OCI-LY3 (cell line): ENCODE data around the gene KIF22.
A peak's percentile ranks its signal among the peaks of the same experiment; 100 is the strongest.

Experiments
- H2AFZ ChIP-seq: fragments of 200-600, 300-600 bp; shearing (Covaris generic); 2 replicates; pipeline ENCODE4 v1.6.0; 2014; ENCODE audit warnings: antibody characterized with exemption, low read depth, low read length
- H3K27ac ChIP-seq: fragments of 200-600, 300-600 bp; sonication (generic); 2 replicates; pipeline ENCODE4 v1.5.1; 2014; ENCODE audit warnings: mild to moderate bottlenecking, low read length, moderate library complexity, mixed read lengths
- H3K27me3 ChIP-seq: fragments of 200-600, 300-600 bp; sonication (generic); 2 replicates; pipeline ENCODE4 v1.6.1; 2014; ENCODE audit warnings: low read depth, low read length, mixed read lengths
- H3K36me3 ChIP-seq: fragments of 200-600, 300-600 bp; sonication (generic); replicated peaks from 2 replicates; pipeline ENCODE3; 2014; ENCODE audit warnings: low read depth, low read length, mixed read lengths
- H3K4me1 ChIP-seq: fragments of 300-600, 200-600 bp; sonication (generic); 2 replicates; pipeline ENCODE4 v1.6.1; 2014; ENCODE audit warnings: low read length, mixed read lengths
- H3K4me2 ChIP-seq: fragments of 200-600, 300-600 bp; sonication (generic); 2 replicates; pipeline ENCODE4 v1.6.1; 2014; ENCODE audit warnings: low read length, mixed read lengths
- H3K4me3 ChIP-seq: fragments of 300-600, 200-600 bp; sonication (generic); 2 replicates; pipeline ENCODE4 v1.5.1; 2014; ENCODE audit warnings: antibody characterized with exemption, mild to moderate bottlenecking, low read length, moderate library complexity
- H3K79me2 ChIP-seq: fragments of 300-600, 200-600 bp; shearing (Covaris generic); 2 replicates; pipeline ENCODE4 v1.6.1; 2014; ENCODE audit warnings: mild to moderate bottlenecking, low read length, mixed read lengths
- H3K9ac ChIP-seq: fragments of 300-600, 200-600 bp; shearing (Covaris generic); 2 replicates; pipeline ENCODE4 v1.6.0; 2014; ENCODE audit warnings: mild to moderate bottlenecking, low read length, moderate library complexity
- H3K9me3 ChIP-seq: fragments of 200-600, 300-600 bp; shearing (Covaris generic); 2 replicates; pipeline ENCODE4 v1.6.1; 2014; ENCODE audit warnings: low read length, mixed read lengths; ENCODE audit not compliant: insufficient read depth
- H4K20me1 ChIP-seq: fragments of 200-600, 300-600 bp; sonication (generic); 2 replicates; pipeline ENCODE4 v1.6.1; 2016; ENCODE audit warnings: low read length, mixed read lengths; ENCODE audit not compliant: insufficient read depth
- CTCF ChIP-seq: fragments of 200-600, 300-600 bp; sonication (generic); IDR thresholded peaks from 2 replicates; pipeline ENCODE4 v1.5.1; 2014; ENCODE audit warnings: antibody characterized with exemption, low read length, low read depth
- EZH2phosphoT487 ChIP-seq: fragments of 200-600 bp; shearing (Covaris generic); IDR thresholded peaks from 2 replicates; pipeline ENCODE4 v1.6.1; 2018; ENCODE audit warnings: antibody characterized with exemption, mixed run types, low read depth

KIF22 gene

GRCh38 chr16:29807426-29808218, 17.1 kb downstream of the KIF22 start:
- Histone ChIP-seq H3K4me3 (peak overlapping the region; percentile 84), H3K36me3 (peaks cover 52% of the 10 kb centered on the region), H2AFZ (no peak overlapping the region), H3K4me2 (peak overlapping the region; percentile 97), H3K9me3 (no peaks in the 10 kb centered on the region), H3K9ac (peak overlapping the region; percentile 98), H3K27me3 (no peaks in the 10 kb centered on the region), H3K27ac (peak overlapping the region; percentile 70), H3K79me2 (peaks cover 28% of the 10 kb centered on the region), H3K4me1 (peaks cover 64% of the 10 kb centered on the region), H4K20me1 (peaks cover 25% of the 10 kb centered on the region)
- TF ChIP-seq EZH2phosphoT487 (no peak), CTCF (peak; percentile 45)

- H2AFZ ChIP-seq, result no peak overlapping the region
- peak overlapping the region; percentile 84 for H3K4me3 ChIP-seq
- H3K36me3 ChIP-seq, result peaks cover 45% of the 10 kb centered on the region
- peaks cover 28% of the 10 kb centered on the region for H3K79me2 ChIP-seq
- H3K9me3 ChIP-seq, result no peaks in the 10 kb centered on the region
- peaks cover 25% of the 10 kb centered on the region for H4K20me1 ChIP-seq
- peak overlapping the region; percentile 97 for H3K4me2 ChIP-seq
- H3K27me3 ChIP-seq, result no peaks in the 10 kb centered on the region
- TF ChIP-seq CTCF (no peak), EZH2phosphoT487 (no peak)
- peaks cover 60% of the 10 kb centered on the region for H3K4me1 ChIP-seq
- peak overlapping the region; percentile 70 for H3K27ac ChIP-seq
- H3K9ac ChIP-seq, result peak overlapping the region; percentile 98
These were observed 17.8 kb downstream of the KIF22 start for GRCh38 chr16:29808219-29808900.

- Histone ChIP-seq H3K4me1 (peaks cover 55% of the 10 kb centered on the region), H3K79me2 (peaks cover 28% of the 10 kb centered on the region), H4K20me1 (peaks cover 25% of the 10 kb centered on the region), H3K27me3 (no peaks in the 10 kb centered on the region), H3K4me3 (peak overlapping the region; percentile 84; the same call in 1 of the 2 replicates), H3K9me3 (no peaks in the 10 kb centered on the region), H3K36me3 (peaks cover 39% of the 10 kb centered on the region), H2AFZ (no peak overlapping the region), H3K9ac (no peak overlapping the region), H3K27ac (no peak overlapping the region), H3K4me2 (peak overlapping the region; percentile 97)
- no peak for TF ChIP-seq EZH2phosphoT487
- TF ChIP-seq CTCF, result no peak
These were observed 18.6 kb downstream of the KIF22 start for GRCh38 chr16:29809031-29809747.
